GM19467 (cell line): ENCODE results near the gene SEC22C.
A peak's percentile ranks its signal among the peaks of the same experiment; 100 is the strongest.

Experiments used
- ATAC-seq: cut with Tn5 transposase; IDR thresholded peaks from one replicate; pipeline ENCODE4 v1.9.1; 2021; ENCODE audit warnings: mild to moderate bottlenecking, moderate library complexity; ENCODE audit not compliant: unreplicated experiment

SEC22C gene

GRCh38 chr3:42515976-42516375 lies 65.8 kb downstream of the SEC22C start:
- no peak for ATAC-seq

GRCh38 chr3:42515391-42515916 lies 66.3 kb downstream of the SEC22C start:
- no peak for ATAC-seq

- no peak for ATAC-seq
Observed at GRCh38 chr3:42514876-42515275, 66.9 kb downstream of the SEC22C start.

GRCh38 chr3:42513521-42513920 lies 68.2 kb downstream of the SEC22C start:
- no peak for ATAC-seq

- no peak for ATAC-seq
Observed at GRCh38 chr3:42513121-42513520, 68.6 kb downstream of the SEC22C start.

GRCh38 chr3:42511736-42512135 lies 70.0 kb downstream of the SEC22C start:
- no peak for ATAC-seq

- no peak for ATAC-seq
Observed at GRCh38 chr3:42511201-42511600, 70.6 kb downstream of the SEC22C start.

GRCh38 chr3:42510325-42510724 lies 71.4 kb downstream of the SEC22C start:
- ATAC-seq: no peak

- ATAC-seq: no peak
Observed at GRCh38 chr3:42509111-42509510, 72.7 kb downstream of the SEC22C start.

GRCh38 chr3:42508562-42508961 lies 73.2 kb downstream of the SEC22C start:
- no peak for ATAC-seq

GRCh38 chr3:42507761-42508335 lies 73.9 kb downstream of the SEC22C start:
- ATAC-seq: no peak

GRCh38 chr3:42507252-42507651 lies 74.5 kb downstream of the SEC22C start:
- no peak for ATAC-seq

GRCh38 chr3:42505849-42506410 lies 75.8 kb downstream of the SEC22C start:
- ATAC-seq: no peak

GRCh38 chr3:42505128-42505848 lies 76.5 kb downstream of the SEC22C start:
- no peak for ATAC-seq

GRCh38 chr3:42504334-42505127 lies 77.2 kb downstream of the SEC22C start:
- ATAC-seq: no peak

GRCh38 chr3:42503957-42504333 lies 77.8 kb downstream of the SEC22C start:
- no peak for ATAC-seq

GRCh38 chr3:42503251-42503924 lies 78.4 kb downstream of the SEC22C start:
- no peak for ATAC-seq

GRCh38 chr3:42502429-42503250 lies 79.1 kb downstream of the SEC22C start, which contains the start of gene VIPR1:
Gene VIPR1 (plus strand): TSS chr3:42502643. CDS start chr3:42502736, 93 bp downstream.
- ATAC-seq: peak; percentile 95

GRCh38 chr3:42501681-42502428 lies 79.9 kb downstream of the SEC22C start:
- peak; percentile 15 for ATAC-seq
